ENCODE results near the gene KIF23.
A peak's percentile ranks its signal among the peaks of the same experiment; 100 is the strongest.
"Not testable (repeated sequence)": the region's sequence is repeated elsewhere in the genome, so short reads cannot be mapped to it uniquely, and the experiment has no call there.

The KIF23 gene

GRCh38 chr15:69413822-69414700 is at the start of gene KIF23:
KIF23 (plus strand) TSS chr15:69414349; CDS start chr15:69414466, 117 bp downstream.
- FAIRE-seq: peak; percentile 8

- no peak for FAIRE-seq
Observed at GRCh38 chr15:69367236-69367635, 46.9 kb upstream of the KIF23 start.

DNA sequence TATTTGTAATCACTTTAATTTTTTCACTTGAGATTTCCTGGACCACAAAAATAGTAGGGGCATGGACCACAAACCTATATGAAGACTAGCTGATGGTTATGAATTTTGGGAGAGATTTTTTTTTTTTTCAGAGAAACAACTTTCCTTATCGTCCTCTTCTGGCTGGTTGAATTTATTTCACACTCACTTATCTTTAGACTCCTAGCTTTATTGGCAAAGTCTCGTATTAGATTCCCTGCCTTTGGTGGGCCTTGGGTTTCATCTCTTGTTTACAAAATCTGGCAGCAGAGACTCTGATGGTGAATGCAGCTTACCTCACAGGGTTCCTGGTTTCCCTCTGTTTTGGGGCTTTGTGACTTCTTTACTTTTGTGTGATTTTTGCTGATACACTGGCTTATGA is 44.5 kb upstream of the KIF23 start:
- no peak for FAIRE-seq

- no peak for FAIRE-seq
Observed at GRCh38 chr15:69373406-69373805, 40.7 kb upstream of the KIF23 start.

GRCh38 chr15:69375151-69375790 is 38.9 kb upstream of the KIF23 start:
- FAIRE-seq: no peak

DNA sequence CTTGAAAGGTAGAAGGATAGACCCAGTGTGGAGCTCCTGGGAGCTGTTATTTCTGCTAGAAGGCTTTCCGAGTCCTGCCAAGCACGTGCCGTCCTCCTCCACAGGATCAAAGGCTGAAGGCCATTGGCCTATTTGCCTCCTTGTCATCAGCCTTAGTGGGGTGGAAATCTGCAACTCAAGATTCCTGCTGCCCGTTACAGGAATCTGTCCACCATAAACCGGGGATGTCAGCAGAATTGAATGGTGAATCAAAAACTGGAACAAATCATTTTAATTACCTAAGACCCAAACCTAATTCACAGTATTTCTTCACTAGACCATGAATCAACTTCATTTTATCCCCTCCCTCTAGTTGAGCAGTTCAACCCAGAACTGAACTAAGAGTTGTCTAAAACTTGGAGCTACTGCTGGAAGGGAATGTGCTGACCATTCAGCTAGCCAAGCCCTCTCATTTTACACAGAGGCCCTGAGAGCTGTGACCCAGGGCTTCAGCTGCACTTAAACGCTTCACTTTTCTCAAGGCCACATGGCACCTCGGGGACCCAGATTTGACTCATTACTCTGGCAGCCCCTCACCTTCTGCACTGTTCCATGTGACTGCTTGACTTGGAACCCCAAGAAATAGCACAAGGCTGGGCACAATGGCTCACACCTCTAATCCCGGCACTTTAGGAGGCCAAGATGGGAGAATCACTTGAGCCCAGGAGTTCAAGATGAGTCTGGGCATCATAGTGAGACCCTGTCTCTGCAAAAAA is 36.8 kb upstream of the KIF23 start:
- FAIRE-seq: no peak

- FAIRE-seq: no peak
Observed at GRCh38 chr15:69380100-69380725, 33.9 kb upstream of the KIF23 start.

DNA sequence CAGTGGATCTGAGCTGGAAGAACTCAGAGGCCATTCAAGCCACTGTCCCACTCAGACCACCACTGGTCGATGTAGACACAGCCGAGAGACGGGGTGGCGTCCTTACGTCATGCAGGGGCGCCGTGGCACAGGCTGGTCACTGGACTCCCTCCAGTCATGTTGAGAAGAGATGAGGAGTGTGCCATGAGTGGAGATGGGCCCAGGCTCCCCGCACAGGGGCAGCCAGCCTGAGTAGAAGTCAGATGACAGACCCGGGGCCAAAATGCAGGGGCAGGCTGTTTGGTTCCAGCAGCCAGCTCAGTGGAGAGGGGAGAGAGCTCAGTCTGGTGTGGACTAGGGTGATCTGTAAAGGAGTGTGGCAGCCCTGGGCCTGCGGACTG is 33.4 kb upstream of the KIF23 start:
- FAIRE-seq: no peak

GRCh38 chr15:69382176-69382575 is 32.0 kb upstream of the KIF23 start:
- FAIRE-seq: not testable (repeated sequence)

DNA sequence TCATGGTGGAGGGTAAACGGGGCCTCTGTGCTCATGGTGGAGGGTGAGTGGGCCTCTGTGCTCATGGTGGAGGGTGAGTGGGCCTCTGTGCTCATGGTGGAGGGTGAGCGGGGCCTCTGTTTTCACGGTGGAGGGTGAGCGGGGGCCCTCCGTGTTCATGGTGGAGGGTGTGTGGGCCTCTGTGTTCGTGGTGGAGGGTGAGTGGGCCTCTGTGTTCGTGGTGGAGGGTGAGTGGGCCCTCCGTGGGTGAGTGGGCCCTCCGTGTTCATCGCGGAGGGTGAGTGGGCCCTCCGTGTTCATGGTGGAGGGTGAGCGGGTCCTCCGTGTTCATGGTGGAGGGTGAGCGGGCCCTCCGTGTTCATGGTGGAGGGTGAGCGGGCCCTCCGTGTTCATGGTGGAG is 30.1 kb upstream of the KIF23 start:
- not testable (repeated sequence) for FAIRE-seq

GRCh38 chr15:69384626-69385598 is 29.2 kb upstream of the KIF23 start:
- no peak for FAIRE-seq

DNA sequence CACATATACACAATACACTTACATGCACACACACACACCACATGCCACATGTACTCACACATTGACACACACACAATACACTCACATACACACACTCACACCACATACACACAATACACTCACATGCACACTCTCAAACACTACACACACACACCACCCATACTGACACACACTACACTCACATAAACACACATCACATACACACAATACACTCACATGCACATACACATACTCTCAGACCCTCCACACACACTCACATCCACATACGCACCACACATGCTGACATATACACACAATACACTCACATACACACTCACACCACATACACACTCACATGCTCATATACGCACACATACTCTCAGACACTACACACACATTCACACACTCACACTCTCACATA is 28.3 kb upstream of the KIF23 start:
- no peak for FAIRE-seq

GRCh38 chr15:69386284-69386683 is 27.9 kb upstream of the KIF23 start:
- no peak for FAIRE-seq

DNA sequence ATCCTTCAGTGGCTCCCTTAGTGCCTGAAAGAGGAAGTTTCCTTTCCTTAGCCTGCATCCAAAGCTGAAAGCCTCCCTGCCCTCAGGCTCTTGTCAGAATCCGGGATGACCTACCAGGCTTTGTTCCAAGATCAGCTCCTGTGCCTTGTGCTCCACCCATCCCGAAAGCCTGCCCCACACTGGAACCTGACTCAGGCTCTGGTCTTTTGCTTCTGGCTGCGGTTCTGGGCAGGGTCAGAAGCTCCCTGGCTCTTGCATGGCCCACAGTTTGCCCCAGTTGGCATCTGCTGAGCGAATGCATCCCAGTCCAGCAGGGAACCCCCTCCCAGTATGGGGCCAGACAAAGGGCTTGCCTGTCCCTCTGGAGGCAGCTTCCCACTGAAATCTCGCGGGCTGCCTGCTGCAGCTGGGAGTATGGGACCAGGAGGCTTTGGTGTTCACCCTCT is 25.9 kb upstream of the KIF23 start:
- no peak for FAIRE-seq

DNA sequence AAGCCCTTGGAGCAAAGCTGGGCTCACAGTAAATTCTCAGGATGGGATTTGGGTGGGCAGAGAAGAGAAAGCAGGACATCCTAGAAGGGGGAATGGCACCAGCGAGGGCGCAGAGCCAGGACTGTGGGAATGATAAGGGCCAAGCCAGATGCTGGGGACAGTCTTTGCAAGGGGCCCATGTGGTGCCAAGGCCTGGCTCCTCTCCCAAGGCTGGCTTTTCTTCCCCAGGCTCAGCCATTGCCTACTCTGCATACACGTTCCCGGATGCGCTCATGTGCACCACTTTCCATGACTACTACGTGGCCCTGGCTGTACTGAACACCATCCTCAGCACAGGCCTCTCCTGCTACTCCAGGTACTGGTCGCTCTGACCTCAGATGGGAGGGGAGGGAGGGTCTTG is 24.7 kb upstream of the KIF23 start:
- FAIRE-seq: no peak

GRCh38 chr15:69390575-69390974 is 23.6 kb upstream of the KIF23 start:
- FAIRE-seq: no peak

GRCh38 chr15:69391046-69391757 is 22.9 kb upstream of the KIF23 start:
- no peak for FAIRE-seq

DNA sequence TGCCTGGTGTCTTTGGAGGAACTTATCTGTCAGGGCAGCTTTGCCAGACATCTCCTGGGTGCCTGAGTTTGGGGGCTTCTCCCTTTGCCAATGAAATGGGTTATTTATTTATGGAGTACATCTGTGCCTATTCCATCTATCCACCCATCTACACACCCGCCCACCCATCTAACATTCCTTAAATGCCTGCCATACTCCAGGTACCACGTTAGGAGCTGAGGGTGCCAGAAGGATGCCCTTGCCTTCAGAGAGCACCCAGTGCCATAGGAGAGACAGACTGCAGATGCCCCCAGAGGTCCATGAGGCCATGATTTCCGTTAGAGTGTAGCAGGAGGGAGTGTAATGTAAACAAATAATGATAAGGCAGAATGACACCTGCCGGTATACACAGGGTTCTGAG is 21.8 kb upstream of the KIF23 start:
- FAIRE-seq: no peak

DNA sequence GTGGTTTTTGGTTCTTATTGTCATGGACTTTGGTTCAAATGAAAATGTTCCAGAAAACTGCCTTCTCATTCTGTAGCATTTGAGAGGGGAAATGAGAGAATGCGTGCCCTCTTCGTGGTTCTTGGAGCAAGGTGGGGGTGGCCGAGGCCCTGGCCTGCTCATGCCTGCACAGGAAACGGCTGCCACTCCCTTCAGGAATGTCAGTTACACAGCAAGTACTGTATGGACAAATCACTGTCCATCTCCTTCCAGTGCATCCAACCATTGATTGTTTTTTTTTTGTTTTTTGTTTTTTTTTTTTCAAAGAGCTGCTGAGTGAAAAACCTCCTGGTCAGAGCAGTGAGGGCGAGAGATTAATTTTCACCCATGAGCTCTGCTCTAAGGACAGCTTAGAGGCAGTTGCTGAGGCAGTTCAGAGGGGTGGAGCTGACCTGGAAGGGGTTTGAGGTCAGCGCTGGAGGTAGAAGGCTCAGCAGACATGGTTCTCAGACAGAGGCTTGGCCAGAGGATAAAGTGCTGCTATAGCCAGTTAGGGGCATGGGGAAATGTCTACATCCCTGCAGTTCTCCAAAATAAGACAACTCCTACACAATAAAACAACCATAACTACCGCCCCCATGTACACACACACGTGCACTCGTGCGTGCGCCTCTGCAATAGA is 20.2 kb upstream of the KIF23 start:
- FAIRE-seq: no peak

- FAIRE-seq: peak; percentile 53
Observed at GRCh38 chr15:69394556-69395282, 19.4 kb upstream of the KIF23 start.
